NCI-H2029 (cell line): ENCODE measurements around the gene PTGFRN.
A peak's percentile ranks its signal among the peaks of the same experiment; 100 is the strongest.
"Not testable (repeated sequence)": the region's sequence is repeated elsewhere in the genome, so short reads cannot be mapped to it uniquely, and the experiment has no call there.

Experiments used
- DNase-seq: peaks from one replicate; lab custom pipeline; 2025; lab: John Stamatoyannopoulos, UW

Gene PTGFRN

DNA sequence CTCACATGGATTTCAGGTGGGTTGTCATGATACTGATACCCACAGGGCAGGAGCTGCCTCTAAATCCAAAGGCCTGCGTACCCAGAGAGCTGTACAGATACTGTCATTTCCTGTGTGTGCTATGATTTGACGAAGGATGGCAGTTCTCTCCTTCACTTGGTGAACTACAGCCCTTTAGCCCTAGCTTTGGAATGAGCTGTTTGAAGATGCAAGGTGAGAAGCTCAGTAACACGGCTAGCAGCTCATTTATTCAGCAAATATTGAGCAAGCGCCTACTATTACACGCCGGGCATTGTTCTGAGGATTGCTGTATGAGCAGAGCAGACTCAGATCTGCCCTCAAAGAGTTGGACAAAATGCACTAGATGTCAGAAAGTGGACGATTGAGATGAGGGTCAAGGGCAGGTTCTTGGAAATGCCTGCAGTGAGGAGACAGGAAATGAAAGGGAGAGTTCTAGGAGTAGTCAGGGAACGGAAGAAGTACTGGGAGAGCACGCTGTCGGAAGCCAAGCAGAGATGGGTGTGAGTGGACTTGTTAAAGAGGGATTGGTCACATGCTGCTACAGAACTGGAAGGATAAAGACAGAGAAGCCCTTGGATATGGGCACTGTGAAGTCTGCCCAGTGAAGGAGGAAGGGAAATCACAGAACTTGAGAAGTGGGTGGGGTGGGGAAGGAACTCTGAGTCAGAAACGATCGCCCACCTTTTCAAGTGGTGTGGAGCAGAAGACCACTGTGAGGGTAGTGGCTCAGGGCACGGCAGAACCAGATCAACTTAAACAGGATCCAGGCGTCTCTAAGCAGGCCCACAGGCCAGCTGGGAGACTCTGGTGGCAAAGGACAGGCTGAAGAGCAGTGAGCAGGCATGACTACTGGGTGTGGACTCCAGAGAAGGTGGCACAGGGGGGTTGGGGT lies 7.1 kb downstream of the PTGFRN start:
- no peak for DNase-seq

DNA sequence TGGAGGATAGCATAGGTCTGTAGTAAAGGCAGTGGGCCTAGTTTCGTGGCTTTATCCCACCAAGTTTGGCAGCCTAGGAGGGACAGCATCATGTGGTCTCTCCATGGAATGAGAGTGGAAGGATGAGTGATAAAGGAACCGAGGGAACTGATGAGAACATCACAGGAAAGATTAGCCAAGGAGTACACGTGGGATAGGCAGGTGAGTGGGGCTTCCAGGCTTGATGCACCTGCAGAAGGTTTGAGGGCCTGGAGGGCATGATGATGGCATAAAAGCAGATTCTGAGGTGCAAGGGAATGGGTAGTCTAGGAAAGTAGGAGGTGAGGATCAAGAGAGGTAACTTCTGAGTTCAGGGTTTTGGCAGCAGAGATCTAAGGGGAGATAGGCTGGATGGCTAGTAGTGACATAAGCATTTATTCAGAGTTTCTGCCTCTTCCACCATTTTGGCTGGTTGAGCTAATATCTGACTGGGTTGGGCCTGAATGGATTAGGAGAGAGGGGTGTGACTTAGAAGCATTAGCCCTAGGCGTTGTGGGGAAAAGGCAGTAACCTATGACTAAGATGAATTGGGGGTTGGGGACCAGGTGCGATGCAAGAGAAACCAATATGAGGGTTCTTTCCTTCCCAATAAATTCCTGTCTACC lies 9.1 kb downstream of the PTGFRN start:
- no peak for DNase-seq

DNA sequence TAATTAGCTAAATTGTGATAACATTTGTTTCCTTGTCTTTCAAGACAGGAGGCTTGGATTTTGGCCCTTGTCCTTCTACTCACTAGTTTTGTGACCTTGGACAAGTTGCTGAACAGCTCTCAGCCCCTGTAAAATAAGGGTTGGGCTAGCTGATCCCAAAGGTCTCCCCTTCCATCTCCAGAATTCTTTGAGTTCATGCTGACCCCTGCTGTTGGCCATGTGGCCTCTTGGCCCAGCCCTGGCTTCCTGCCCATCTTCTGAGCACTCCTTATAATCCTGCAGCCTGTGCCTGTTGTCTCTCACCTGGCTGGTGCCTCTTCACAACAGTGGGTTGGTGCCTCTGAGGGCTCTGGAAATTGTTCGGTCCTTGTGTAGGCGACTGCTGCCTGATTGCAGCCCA lies 10.1 kb downstream of the PTGFRN start:
- peak; percentile 39 for DNase-seq

DNA sequence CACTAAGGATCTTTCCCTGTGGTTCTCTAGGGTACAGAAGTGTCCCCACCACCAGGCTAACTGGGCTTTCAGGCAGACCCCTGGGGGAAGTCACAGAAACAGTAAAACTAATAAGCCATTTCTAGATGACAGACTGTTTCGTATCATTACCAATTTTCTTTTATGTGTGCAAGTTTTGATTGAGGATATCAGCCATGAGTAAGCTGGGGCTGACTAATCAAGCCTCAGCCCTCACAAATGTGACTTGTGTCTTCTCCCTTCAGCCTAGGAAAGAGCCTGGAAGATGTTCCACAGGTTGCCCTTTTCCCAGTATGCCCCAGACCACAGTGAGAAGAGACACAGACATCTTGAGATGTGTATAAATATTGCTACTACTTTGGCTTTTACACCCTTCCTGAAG lies 10.5 kb downstream of the PTGFRN start:
- no peak for DNase-seq

DNA sequence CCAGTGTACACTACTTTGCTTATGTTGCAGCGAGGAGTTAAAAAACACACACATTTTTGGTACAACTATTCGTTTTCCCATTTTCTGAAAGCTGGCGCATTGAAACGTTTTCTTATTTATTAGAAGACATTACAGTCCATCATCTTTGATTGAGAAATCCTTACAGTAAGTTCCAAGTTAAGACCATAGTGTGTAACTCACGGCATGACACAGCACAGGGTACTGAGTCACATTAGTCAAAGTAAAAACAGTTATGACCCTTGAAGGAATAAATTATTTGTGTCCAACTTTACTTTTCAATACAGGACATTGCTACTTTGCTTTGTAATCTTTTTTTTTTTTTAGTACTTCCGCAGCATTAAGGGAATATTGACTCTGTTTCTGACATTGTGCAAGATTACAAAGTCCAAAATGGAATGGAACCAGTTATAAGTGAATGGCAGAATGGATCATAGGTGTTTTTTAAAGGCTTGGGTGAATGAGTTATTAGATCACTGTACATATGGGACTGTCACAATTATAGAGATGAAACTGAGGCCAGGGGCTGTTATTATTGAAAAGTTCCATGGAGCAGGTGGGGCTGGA lies 11.7 kb downstream of the PTGFRN start:
- DNase-seq, result no peak

DNA sequence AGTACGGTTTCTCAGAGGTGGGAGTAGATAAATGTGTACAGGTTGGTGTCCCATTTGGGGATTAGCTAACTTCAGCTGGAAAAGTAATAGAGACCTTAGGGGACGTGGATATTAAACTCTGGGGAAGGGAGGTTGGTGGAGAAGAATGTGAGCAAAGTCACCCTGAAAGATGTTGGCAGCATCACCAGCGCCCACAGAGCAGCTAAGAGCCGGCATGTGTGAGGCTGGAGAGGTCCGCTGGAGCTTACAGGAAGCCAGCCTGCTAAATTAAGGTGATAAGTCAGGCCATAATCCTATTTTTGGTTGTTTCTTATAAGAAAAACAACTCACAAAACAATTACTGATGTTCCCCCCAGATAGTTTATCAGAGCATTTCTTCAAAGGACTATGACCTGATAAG lies 12.2 kb downstream of the PTGFRN start:
- no peak for DNase-seq

DNA sequence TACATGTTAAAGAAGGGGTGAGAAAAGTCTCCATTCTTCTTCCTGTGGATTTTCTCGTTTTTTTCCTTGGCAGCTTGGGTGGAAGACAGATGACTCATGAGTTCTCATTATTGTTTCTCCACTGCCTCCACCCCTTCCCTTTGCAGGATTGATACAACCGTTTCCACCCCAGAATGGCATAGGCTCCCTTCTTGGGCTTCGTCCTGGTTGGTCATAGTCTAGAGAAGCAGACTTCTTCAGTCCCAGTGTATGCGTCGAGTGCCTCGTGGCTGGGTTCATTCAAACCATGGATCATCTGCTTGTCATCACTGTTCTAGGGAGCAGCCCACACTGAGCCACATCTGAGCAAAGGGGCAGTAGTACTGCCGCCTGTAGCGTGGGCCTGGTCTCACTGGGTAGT lies 13.7 kb downstream of the PTGFRN start:
- DNase-seq, result no peak

DNA sequence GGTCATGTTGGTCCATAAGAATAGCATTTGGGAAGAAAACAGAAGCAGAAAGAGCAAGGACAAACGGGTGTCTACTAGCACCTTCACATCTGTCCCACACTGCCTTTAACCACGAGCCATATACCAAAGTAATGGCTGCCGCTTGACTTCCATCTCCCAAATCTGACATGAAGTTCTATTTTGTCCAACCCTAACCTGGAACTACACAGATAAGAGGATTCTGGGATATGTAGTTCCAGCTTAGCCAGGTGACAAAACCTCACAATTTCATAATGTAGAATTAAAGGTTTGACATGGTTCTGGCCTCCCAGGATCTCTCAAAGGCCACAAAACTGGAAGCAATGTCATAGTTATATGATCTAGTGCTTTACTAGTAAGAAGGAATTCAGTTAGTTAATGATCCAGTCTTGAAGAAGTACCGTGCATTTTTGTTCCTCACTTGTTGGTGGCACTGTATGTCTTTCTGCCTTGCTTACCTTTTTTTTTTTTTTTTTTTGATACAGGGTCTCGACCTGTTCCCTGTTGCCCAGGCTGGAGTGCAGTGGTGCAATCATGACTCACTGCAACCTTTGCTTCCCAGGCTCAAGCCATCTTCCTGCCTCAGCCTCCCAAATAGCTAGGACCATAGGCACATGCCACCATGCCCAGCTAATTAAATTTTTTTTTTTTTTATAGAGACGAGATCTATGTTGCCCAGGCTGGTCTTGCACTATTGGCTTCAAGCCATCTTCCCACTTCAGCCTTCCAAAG lies 17.5 kb downstream of the PTGFRN start:
- no peak for DNase-seq

DNA sequence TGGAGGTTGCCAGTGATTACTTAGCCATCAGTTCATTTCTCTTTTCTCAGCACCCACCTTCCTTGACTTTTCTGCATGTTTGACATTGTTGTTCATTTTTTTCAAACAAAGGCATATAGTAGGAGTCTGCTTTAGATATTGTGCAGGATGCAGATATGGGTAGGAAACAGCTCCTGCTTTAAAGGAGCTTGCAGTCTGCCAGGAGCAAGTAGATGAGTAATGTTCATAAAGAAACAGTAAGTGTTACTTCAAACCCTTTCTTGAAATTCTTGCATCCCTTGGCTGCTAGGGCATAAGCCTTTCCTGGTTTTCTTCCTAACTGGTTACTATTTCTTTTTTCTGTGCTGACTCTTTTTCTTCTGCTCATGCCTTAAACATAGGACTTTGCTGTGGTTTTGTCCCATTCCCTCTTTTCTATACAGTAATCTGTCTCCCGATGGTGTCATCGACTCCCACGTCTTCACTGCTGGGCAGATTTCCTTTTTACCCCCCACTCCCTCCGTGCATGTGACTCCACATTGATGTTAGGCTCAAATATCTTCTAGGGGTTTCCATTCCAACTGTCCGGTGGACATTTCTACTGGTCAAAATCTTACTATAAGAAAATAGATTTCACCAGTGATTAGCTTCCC lies 20.4 kb downstream of the PTGFRN start:
- DNase-seq, result no peak

DNA sequence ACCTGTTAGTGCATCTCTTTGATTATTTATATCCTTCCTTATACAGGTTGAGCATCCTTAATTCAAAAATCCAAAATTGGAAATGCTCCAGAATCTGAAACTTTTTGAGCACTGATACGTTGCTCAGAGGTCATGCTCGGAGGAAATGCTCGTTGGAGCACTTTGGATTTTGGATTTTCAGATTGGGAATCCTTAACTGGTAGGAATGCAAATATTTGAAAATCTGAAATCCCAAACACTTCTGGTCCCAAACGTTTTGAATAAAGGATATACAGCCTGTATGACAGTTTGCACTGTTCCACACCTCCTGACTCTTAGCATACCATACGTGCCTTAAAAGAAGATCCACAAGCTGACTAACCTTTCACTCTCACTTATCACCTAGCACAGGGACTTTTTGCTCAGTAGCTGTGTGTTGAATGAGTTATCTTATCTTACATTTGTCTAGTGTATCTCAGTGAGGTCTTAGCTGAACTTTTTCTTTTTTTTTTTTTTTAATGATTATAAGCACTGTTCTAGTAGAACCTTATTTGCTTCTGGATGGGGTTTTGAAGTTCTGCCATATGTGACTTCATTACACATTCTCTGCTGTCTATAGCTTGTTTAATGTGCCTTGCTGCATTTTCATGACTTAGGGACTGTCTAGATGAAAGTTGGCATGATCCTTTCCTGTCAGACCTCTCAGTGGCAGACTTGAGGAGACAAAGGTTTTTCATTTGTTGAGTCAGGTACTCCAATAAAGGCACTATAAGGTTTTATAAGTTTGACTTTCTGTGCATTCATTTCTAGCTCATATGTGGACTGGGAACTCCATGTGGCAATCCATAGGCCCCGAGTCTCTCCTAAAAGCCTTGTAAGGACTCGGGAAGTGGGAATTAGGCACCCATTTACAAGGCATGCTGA lies 21.6 kb downstream of the PTGFRN start:
- DNase-seq, result no peak

DNA sequence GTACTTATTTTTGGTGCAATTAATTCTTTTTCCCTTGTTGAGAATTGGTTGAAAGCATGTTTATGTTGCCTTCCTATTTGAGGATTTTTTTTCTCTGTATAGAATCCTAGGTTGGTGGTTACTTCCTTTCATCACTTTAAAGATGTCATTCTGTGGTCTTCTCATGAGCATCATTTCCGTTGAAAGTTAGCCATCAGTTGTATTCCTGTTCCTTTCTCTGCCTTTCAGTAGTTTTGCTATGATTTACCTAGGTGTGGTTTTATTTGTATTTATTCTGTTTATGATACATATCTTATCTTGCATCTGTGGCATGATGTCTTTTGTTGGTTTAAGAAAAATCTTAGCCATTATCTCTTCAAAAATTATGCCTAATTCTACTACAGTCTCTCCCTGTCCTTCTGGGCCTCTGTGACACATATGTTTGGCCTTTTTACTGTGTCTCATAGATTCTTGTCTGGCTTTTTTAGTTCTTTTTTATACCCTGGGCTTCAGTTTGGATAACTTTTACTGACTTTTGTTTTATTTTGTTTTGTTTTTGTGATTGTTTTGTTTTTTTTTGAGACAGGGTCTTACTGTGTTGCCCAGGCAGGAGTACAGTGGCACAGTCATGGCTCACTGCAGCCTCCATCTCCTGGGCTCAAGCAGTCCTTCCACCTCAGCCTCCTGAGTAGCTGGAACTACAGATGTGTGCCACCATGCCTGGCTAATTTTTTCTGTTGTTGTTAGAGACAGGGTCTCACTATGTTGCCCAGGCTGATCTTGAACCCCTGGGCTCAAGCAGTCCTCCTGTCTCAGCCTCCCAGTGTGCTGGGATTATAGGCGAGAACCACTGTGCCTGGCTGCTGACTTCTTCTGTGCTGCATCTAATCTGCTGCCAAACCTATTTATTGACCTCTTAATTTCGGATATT lies 24.1 kb downstream of the PTGFRN start:
- no peak for DNase-seq

DNA sequence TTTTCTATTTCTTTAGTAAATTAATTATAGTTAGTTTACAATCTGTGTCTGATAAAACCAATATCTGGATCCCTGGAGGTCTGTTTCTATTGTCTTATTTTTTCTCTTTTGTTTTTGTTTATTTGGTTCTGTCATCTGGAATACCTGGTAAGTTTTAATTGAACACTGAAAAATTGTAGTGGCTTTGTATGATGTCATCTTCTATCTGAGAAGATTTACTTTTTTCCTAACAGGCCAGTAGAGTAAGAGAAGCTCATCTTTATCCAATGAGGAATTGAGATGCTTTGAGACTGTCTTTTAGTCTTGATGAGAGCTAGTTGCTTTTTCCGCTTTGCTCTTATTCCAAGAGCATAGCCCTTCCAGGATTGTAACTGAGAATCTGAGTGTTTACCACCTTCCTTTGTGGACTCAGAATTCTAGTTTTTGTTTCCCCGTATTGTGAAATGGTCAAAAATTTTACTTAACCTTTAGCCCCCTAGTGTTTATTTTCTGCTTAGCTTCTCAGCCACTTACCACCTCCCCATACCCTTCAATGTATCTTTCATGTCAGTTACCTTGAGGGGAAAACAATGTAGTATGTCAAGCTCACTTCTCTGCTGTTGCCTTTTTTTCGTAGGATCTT lies 25.0 kb downstream of the PTGFRN start:
- no peak for DNase-seq

DNA sequence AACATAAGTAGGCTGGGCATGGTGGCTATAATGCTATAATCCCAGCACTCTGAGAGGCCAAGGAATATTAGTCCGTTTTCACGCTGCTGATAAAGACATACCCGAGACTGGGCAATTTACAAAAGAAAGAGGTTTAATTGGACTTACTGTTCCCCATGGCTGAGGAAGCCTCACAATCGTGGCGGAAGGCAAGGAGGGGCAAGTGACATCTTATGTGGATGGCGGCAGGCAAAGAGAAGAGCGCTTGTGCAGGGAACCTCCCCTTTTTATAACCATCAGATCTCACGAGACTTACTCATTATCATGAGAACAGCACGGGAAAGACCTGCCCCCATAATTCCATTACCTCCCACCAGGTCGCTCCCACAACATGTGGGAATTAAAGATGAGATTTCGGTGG lies 28.5 kb downstream of the PTGFRN start:
- DNase-seq, result no peak

DNA sequence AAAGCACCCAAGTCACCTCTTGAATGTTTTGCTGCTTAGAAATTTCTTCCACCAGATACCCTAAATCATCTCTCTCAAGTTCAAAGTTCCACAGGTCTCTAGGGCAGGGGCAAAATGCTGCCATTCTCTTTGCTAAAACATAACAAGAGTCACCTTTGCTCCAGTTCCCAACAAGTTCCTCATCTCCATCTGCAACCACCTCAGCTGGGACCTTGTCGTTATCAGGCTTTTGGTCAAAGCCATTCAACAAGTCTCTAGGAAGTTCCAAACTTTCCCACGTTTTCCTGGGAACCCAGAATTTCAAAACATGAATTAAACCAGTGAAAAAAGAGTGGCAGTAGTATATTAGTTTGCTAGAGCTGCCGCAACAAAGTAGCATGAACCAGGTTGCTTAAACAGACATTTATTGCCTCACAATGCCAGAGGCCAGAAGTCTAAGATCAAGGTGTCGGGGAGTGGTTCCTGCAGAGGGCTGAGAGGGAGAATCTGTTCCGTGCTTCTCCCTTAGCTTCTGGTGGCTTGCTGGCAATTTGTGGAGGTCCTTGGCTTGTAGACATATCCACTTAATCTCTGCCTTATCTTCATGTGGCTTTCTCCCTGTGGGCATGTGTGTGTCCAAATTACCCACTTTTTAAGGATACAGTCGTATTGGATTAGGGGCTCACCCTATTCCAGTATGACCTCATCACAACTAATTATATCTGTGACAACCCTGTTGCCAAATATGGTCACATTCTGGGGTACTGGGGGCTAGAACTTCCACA lies 30.2 kb downstream of the PTGFRN start:
- DNase-seq, result not testable (repeated sequence)

DNA sequence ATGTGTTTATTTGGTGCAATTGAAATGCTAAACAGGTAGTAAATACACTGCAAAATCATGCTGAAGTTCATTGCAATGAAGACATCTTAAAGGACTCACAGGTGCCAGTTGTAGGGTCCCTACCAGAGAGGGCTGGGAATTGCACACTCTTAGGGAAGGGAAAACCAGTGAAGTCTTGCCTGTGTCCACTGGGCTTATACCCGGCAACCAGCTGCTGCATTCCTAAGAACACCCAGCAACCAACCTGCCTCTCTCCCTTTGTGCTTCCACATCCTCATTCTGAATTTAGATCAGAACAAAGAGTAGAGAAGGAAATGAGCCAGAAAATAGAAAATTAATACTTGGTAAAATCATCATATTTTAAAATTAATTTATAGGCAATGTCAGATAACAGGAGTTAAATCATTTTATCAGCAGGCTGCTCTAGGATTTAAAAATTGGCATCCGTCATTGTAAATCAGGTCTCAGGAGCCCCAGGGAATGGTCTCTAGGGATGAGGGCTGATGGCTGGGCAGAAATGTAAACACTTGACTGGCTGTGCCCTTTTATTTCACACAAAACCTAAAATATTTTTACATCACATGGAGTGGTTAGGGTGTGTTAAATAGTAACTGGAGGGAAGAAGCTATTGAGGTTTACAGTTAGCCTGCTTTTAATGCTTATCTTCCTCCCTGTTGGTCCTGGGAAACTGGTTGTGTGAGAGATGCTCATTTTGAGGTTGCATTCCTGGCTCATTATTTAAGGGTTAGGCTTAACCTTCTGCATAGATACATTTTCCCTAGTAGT lies 31.3 kb downstream of the PTGFRN start:
- DNase-seq, result no peak

DNA sequence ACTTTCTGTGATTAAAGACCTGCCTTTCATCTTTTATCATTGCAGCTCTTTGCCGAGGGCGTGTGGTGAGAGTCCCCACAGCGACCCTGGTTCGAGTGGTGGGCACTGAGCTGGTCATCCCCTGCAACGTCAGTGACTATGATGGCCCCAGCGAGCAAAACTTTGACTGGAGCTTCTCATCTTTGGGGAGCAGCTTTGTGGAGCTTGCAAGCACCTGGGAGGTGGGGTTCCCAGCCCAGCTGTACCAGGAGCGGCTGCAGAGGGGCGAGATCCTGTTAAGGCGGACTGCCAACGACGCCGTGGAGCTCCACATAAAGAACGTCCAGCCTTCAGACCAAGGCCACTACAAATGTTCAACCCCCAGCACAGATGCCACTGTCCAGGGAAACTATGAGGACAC lies 32.0 kb downstream of the PTGFRN start:
- DNase-seq, result no peak

DNA sequence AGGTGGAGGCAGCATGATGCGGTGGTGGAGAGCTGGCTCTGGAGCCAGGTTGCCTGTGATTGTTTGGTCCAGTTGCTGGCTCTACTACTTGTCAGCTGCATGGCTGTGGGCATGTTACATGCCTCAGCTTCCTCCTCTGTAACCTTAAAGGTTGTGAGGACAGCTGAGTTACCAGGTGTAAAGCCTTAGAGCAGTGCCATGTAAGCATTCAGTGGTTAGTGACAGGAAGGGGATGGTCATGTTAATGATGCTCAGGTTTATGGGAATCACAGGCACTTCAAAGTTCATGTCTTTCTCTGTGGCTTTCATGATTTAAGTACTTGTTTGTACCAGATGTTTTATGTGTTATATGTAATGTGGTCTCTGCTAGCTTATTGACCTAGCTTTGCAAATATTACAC lies 32.6 kb downstream of the PTGFRN start:
- DNase-seq, result no peak

DNA sequence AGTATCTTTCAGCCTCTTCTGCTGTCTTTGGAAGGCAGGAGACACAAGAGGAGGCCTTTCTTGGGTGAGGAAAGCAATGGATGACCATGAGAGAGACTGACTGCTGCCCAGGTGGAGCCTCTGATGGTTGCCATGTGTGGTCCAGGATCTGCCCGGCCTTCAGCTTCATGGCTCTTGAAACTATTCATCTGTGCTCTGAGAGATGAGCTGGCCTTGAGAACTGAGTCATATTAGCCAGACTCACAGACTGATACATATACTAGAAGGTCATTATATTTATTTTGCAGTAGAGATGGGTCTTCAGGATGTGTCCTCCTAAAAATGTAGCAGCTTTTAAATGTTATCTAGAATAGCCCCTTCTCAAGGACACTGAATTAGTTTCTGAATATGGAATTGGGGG lies 33.7 kb downstream of the PTGFRN start:
- no peak for DNase-seq
